ENCODE results near the gene RABL6. TPM values are rescaled to one million over a fixed set of nuclear protein-coding genes. Genes with fewer than 3 reads are reported as not detected.

Gene RABL6
- total RNA-seq, 2 experiments from 2014 or later, result 113 to 133 TPM

DNA sequence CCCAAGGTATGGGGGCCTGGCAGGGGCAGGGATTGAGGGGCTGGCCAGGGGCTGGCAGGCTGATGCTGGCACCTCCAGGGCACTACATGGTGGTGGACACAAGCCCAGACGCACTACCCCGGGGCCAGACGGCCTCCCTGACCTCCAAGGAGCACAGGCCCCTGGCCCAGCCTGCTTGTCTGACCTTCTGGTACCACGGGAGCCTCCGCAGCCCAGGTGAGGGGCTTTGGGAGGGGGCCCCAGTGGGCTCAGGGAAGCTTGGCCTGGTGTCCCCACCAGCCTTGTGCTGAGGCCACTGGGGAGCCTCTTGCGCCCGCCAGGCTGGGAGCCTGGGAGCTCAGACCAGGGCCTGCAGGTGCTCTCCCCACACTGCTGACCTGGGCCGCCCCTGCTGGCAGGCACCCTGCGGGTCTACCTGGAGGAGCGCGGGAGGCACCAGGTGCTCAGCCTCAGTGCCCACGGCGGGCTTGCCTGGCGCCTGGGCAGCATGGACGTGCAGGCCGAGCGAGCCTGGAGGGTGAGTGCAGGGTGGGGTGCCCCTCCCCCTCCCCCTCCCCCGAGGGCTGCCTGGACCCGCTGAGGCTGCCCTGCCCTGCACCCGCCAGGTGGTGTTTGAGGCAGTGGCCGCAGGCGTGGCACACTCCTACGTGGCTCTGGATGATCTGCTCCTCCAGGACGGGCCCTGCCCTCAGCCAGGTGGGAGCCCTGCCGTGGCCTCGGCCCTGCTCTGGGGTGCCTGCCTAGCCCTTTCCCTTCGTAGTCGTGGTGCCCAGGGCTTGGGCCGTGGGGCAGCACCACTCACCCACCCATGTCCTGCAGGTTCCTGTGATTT lies 50.0 kb downstream of the RABL6 start:
- no peak for TF ChIP-seq EZH2phosphoT487 (IDR thresholded peaks at IDR 0.05; ENCODE audit: borderline replicate concordance, low read depth, low read length)
- TF ChIP-seq, protein P1, sequence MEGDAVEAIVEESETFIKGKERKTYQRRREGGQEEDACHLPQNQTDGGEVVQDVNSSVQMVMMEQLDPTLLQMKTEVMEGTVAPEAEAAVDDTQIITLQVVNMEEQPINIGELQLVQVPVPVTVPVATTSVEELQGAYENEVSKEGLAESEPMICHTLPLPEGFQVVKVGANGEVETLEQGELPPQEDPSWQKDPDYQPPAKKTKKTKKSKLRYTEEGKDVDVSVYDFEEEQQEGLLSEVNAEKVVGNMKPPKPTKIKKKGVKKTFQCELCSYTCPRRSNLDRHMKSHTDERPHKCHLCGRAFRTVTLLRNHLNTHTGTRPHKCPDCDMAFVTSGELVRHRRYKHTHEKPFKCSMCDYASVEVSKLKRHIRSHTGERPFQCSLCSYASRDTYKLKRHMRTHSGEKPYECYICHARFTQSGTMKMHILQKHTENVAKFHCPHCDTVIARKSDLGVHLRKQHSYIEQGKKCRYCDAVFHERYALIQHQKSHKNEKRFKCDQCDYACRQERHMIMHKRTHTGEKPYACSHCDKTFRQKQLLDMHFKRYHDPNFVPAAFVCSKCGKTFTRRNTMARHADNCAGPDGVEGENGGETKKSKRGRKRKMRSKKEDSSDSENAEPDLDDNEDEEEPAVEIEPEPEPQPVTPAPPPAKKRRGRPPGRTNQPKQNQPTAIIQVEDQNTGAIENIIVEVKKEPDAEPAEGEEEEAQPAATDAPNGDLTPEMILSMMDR (conservative IDR thresholded peaks at IDR 0.05; ENCODE audit: low read length), result no peak

DNA sequence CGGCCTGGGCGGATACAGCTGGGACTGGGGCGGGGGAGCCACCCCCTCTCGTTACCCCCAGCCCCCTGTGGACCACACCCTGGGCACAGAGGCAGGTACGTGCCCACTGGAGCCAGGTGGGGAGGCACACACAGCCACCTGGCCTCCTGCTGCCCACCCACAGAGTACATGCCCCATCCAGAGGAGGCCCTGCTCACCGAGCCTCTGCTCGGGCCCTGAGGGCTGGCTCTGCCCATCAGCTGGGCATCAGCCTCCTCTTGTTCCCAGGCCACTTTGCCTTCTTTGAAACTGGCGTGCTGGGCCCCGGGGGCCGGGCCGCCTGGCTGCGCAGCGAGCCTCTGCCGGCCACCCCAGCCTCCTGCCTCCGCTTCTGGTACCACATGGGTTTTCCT lies 50.7 kb downstream of the RABL6 start:
- Histone ChIP-seq H3K4me1 (ENCODE audit: insufficient read depth, low read length, poor library complexity, severe bottlenecking) (no peaks in the 10 kb centered on the region), H3K79me2 (ENCODE audit: insufficient read depth, low read depth, low read length) (no peaks in the 10 kb centered on the region), H3K9me3 (ENCODE audit: low read length) (no peaks in the 10 kb centered on the region), H3K9me2 (ENCODE audit: insufficient read depth, low read length) (no peaks in the 10 kb centered on the region), H3K36me3 (ENCODE audit: insufficient read depth, low read length) (peaks cover 21% of the 10 kb centered on the region), H3K27ac (ENCODE audit: low read depth, low read length, poor library complexity, severe bottlenecking) (no peak overlapping the region), H4K20me1 (ENCODE audit: insufficient read depth, low read length) (no peaks in the 10 kb centered on the region), H3K4me3 (ENCODE audit: low read depth, low read length, poor library complexity, severe bottlenecking) (no peak overlapping the region), H2AFZ (ENCODE audit: low read length) (no peak overlapping the region), H3K4me2 (ENCODE audit: low read length) (no peak overlapping the region)
- DNase-seq (ENCODE audit: low spot score), result no peak
- ChIA-PET POLR2A (no interaction called here), CTCF (ENCODE audit: unreplicated experiment) (no interaction called here)
- intact Hi-C loops (cut with micrococcal nuclease; ENCODE audit: unreplicated experiment), result no loop called here
- no TSS peak for BruUV-seq (replicated peaks)
- TF ChIP-seq, protein P1 (conservative IDR thresholded peaks at IDR 0.05; ENCODE audit: low read length), result no peak

More for the DNA sequence above, 50.0 kb downstream of the RABL6 start:
- Histone ChIP-seq H3K4me1 (ENCODE audit: insufficient read depth, low read length, poor library complexity, severe bottlenecking) (no peaks in the 10 kb centered on the region), H3K9me3 (ENCODE audit: low read length) (no peaks in the 10 kb centered on the region), H3K27ac (ENCODE audit: low read depth, low read length, poor library complexity, severe bottlenecking) (no peak overlapping the region), H4K20me1 (ENCODE audit: insufficient read depth, low read length) (no peaks in the 10 kb centered on the region), H3K79me2 (ENCODE audit: insufficient read depth, low read depth, low read length) (no peaks in the 10 kb centered on the region), H3K36me3 (ENCODE audit: insufficient read depth, low read length) (peaks cover 15% of the 10 kb centered on the region; the same call in 1 of the 2 replicates), H3K9me2 (ENCODE audit: insufficient read depth, low read length) (no peaks in the 10 kb centered on the region), H3K4me3 (ENCODE audit: low read depth, low read length, poor library complexity, severe bottlenecking) (no peak overlapping the region), H3K4me2 (ENCODE audit: low read length) (no peak overlapping the region), H2AFZ (ENCODE audit: low read length) (no peak overlapping the region)
- no peak for DNase-seq (ENCODE audit: low spot score)
- ChIA-PET CTCF (ENCODE audit: unreplicated experiment) (no interaction called here), POLR2A (no interaction called here)
- BruUV-seq (replicated peaks), result no TSS peak
- intact Hi-C loops (cut with micrococcal nuclease; ENCODE audit: unreplicated experiment), result no loop called here
